Body of pancreas (tissue), 4 donors: ENCODE results near the gene TEX54. TPM values are rescaled to one million over a fixed set of nuclear protein-coding genes. Genes with fewer than 3 reads are reported as not detected.

Experiments
- ATAC-seq: fragments of 150-250 bp; one replicate; pipeline ENCODE4 v1.9.1; 2016
- DNase-seq, 4 donors: peaks; one replicate each; pipeline ENCODE4 v3.0.0-alpha.2; 2019
- H3K27ac ChIP-seq, 4 donors: fragments of 200-600 bp; sonication (generic); 1 replicate in 3 of 4; 2 replicates in 1 of 4; pipeline versions ENCODE4 v1.5.1 to v1.6.1; 2016 to 2019; ENCODE audit warnings: mild to moderate bottlenecking in 1 of 4, mixed read lengths in 1 of 4, moderate library complexity in 1 of 4
- H3K27me3 ChIP-seq, 2 donors: fragments of 200-600 bp; sonication (generic); one replicate each; pipeline ENCODE4 v1.6.0; 2016; ENCODE audit warnings: mild to moderate bottlenecking in 1 of 2
- H3K36me3 ChIP-seq, 2 donors: fragments of 200-600 bp; sonication (generic); replicated peaks in 1 of 2; 2 replicates each; pipeline ENCODE4 v1.5.1; 2016; ENCODE audit warnings: low read depth in 2 of 2; ENCODE audit not compliant: insufficient read depth in 1 of 2
- H3K4me1 ChIP-seq: fragments of 200-600 bp; sonication (generic); one replicate; pipeline ENCODE4 v1.6.0; 2016
- H3K4me3 ChIP-seq, 2 donors: fragments of 200-600 bp; sonication (generic); 1 replicate in 1 of 2; 2 replicates in 1 of 2; pipeline ENCODE4 v1.5.1; 2016 to 2019
- H3K9me3 ChIP-seq, 3 donors: fragments of 200-600 bp; sonication (generic); 1 replicate in 2 of 3; 2 replicates in 1 of 3; pipeline ENCODE4 v1.5.1; 2016
- POLR2A ChIP-seq, 3 donors: fragments of 450-650 bp; IDR thresholded peaks; one replicate each; pipeline ENCODE4 v1.6.1; 2016; ENCODE audit warnings: antibody characterized with exemption in 3 of 3, mild to moderate bottlenecking in 2 of 3
- WGBS, 2 donors: methylation state at CpG; one replicate each; pipeline ENCODE4 v1.1.5; 2017; 5-methylcytosine and 5-hydroxymethylcytosine counted together
- intact Hi-C: fragments of 100-400 bp; cut with DNase I; formaldehyde crosslinking; loops from one replicate; pipeline ENCODE4 v1.15.1; 2023
- total RNA-seq, 2 donors: library from RNA; depleted of rRNA; stranded (reverse); fragments of >200 nt; gene quantifications; one replicate each; pipeline ENCODE4 v1.1.0, GENCODE V29; 2016
- TF ChIP-seq, protein P1 (sequence below), 7 experiments: fragments of 450-650 bp in 4 of 7; fragments of 200-600 bp in 3 of 7; sonication (generic) in 3 of 7; IDR thresholded peaks; one replicate each; pipeline ENCODE4 v1.5.1; 2016 to 2019; ENCODE audit warnings: antibody characterized with exemption in 7 of 7

Gene TEX54
- total RNA-seq, 2 donors from 2014 or later = not detected

- Histone ChIP-seq H3K4me3 (peak overlapping the region in 1 of 2 donors; percentile 68), H3K4me1 (peaks cover 41% of the 10 kb centered on the region), H3K27me3 (no peaks in the 10 kb centered on the region), H3K27ac (peak overlapping the region in 3 of 4 donors; percentile 10 to 91 (median 73)), H3K36me3 (peaks cover 5 to 14% of the 10 kb centered on the region in 2 donors), H3K9me3 (no peaks in the 10 kb centered on the region)
- WGBS, 2 donors = 5 to 12% methylated on average over 8 of the region's 8 CpGs
- ATAC-seq (no peak), DNase-seq (no peak)
- intact Hi-C loops = no loop called here
- TF ChIP-seq POLR2A (IDR thresholded peaks at IDR 0.05) = no peak
- TF ChIP-seq, protein P1, sequence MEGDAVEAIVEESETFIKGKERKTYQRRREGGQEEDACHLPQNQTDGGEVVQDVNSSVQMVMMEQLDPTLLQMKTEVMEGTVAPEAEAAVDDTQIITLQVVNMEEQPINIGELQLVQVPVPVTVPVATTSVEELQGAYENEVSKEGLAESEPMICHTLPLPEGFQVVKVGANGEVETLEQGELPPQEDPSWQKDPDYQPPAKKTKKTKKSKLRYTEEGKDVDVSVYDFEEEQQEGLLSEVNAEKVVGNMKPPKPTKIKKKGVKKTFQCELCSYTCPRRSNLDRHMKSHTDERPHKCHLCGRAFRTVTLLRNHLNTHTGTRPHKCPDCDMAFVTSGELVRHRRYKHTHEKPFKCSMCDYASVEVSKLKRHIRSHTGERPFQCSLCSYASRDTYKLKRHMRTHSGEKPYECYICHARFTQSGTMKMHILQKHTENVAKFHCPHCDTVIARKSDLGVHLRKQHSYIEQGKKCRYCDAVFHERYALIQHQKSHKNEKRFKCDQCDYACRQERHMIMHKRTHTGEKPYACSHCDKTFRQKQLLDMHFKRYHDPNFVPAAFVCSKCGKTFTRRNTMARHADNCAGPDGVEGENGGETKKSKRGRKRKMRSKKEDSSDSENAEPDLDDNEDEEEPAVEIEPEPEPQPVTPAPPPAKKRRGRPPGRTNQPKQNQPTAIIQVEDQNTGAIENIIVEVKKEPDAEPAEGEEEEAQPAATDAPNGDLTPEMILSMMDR (IDR thresholded peaks at IDR 0.05) = no peak
Observed at GRCh38 chr11:62854013-62854824, 21.6 kb upstream of the TEX54 start.

GRCh38 chr11:62853279-62853965 is 20.8 kb upstream of the TEX54 start:
- intact Hi-C loops = no loop called here
- no peaks in the 10 kb centered on the region for H3K27me3 ChIP-seq

DNA sequence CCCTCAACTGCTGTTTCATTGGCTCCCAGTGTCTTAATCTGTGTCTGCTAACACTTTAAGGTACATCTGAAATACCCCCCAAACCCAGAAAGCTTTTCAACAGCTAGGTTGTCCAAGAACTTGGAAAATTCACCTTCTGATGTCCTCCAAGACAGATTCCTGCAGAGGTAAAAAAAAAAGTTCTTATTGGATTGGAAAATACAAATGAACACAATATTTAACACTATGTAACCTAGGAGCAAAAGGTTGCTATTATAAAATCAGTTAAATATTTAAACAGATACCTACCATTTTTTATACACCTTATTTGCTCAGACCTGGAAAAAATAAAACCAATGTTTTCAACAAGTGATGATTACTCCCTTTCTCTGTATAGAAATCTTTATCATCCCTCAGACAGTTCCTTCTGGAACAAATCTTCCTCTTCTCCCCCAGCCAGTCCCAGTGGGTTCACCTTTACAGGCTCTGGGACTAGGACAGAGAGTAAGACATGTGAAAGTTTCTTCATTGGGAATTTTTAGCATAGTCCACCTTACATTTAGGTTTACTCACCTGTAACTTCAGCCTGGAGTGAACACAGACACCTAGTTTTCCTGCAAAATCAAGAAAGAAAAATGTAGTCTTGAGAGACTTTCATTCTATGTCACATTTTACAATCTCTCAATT is 20.0 kb upstream of the TEX54 start:
- no peak for ATAC-seq
- Histone ChIP-seq H3K9me3 (no peaks in the 10 kb centered on the region), H3K36me3 (peaks cover 5 to 14% of the 10 kb centered on the region in 2 donors), H3K27ac (no peak overlapping the region), H3K27me3 (no peaks in the 10 kb centered on the region), H3K4me1 (peaks cover 34% of the 10 kb centered on the region), H3K4me3 (no peak overlapping the region)
- DNase-seq = no peak
- intact Hi-C loops = no loop called here
- no peak for TF ChIP-seq POLR2A (IDR thresholded peaks at IDR 0.05)
- TF ChIP-seq, protein P1 (IDR thresholded peaks at IDR 0.05) = no peak

More at GRCh38 chr11:62853279-62853965, 20.8 kb upstream of the TEX54 start:
- DNase-seq = no peak
- peaks cover 5 to 14% of the 10 kb centered on the region in 2 donors for H3K36me3 ChIP-seq
- no peaks in the 10 kb centered on the region for H3K9me3 ChIP-seq
- H3K4me1 ChIP-seq = peaks cover 41% of the 10 kb centered on the region
- WGBS, 2 donors = 54 to 56% methylated on average over 7 of the region's 7 CpGs
- ATAC-seq = no peak
- no peak for TF ChIP-seq POLR2A (IDR thresholded peaks at IDR 0.05)
- TF ChIP-seq, protein P1 (IDR thresholded peaks at IDR 0.05) = no peak
- peak overlapping the region in 1 of 4 donors; percentile 10 for H3K27ac ChIP-seq
- no peak overlapping the region for H3K4me3 ChIP-seq

GRCh38 chr11:62851807-62852522 is 19.3 kb upstream of the TEX54 start:
- H3K27me3 ChIP-seq = no peaks in the 10 kb centered on the region
- DNase-seq (no peak), ATAC-seq (no peak)
- intact Hi-C loops = no loop called here
- peaks cover 5 to 14% of the 10 kb centered on the region in 2 donors for H3K36me3 ChIP-seq
- H3K27ac ChIP-seq = no peak overlapping the region
- no peak overlapping the region for H3K4me3 ChIP-seq
- WGBS, 2 donors = 38 to 50% methylated on average over 3 of the region's 3 CpGs
- TF ChIP-seq, protein P1 (IDR thresholded peaks at IDR 0.05) = no peak
- no peak for TF ChIP-seq POLR2A (IDR thresholded peaks at IDR 0.05)
- no peaks in the 10 kb centered on the region for H3K9me3 ChIP-seq
- H3K4me1 ChIP-seq = peaks cover 27% of the 10 kb centered on the region
